Endodermal cell (in vitro differentiated cells): ENCODE results near the gene TCEAL8. TPM values are rescaled to one million over a fixed set of nuclear protein-coding genes. Genes with fewer than 3 reads are reported as not detected.

Experiments
- DNase-seq: peaks from one replicate; pipeline ENCODE4 v3.0.0-alpha.2; 2017
- H3K27ac ChIP-seq: 2 replicates; pipeline ENCODE4 v1.5.1; 2013; ENCODE audit warnings: mild to moderate bottlenecking, low read depth, low read length, moderate library complexity
- H3K27me3 ChIP-seq: 2 replicates; pipeline ENCODE4 v1.6.1; 2013; ENCODE audit warnings: mild to moderate bottlenecking, low read length, moderate library complexity; ENCODE audit not compliant: insufficient read depth, control insufficient read depth, poor library complexity, severe bottlenecking
- H3K36me3 ChIP-seq: 2 replicates; pipeline ENCODE4 v1.7.0; 2013; ENCODE audit warnings: mild to moderate bottlenecking, low read length, moderate library complexity; ENCODE audit not compliant: control insufficient read depth, insufficient read depth
- H3K4me1 ChIP-seq: one replicate; pipeline ENCODE4 v1.7.0; 2013; ENCODE audit warnings: low read length; ENCODE audit not compliant: control insufficient read depth, insufficient read depth
- H3K4me3 ChIP-seq: 2 replicates; pipeline ENCODE4 v1.5.1; 2013; ENCODE audit warnings: mild to moderate bottlenecking, low read length, moderate library complexity
- H3K9ac ChIP-seq: 2 replicates; pipeline ENCODE4 v1.6.1; 2013; ENCODE audit warnings: mild to moderate bottlenecking, low read length, moderate library complexity; ENCODE audit not compliant: poor library complexity, severe bottlenecking; ENCODE audit errors: extremely low read depth
- H3K9me3 ChIP-seq: 2 replicates; pipeline ENCODE4 v1.6.1; 2013; ENCODE audit warnings: mild to moderate bottlenecking, low read length, moderate library complexity; ENCODE audit not compliant: control insufficient read depth
- H3K27ac Mint-ChIP-seq: 2 replicates; pipeline ENCODE4 v1.8.0; 2020; ENCODE audit warnings: mixed read lengths
- H3K27me3 Mint-ChIP-seq: 2 replicates; pipeline ENCODE4 v1.8.0; 2021; ENCODE audit warnings: mild to moderate bottlenecking, mixed read lengths; ENCODE audit not compliant: insufficient read depth
- H3K36me3 Mint-ChIP-seq: 2 replicates; pipeline ENCODE4 v1.8.0; 2020; ENCODE audit warnings: low read depth, mixed read lengths
- H3K4me1 Mint-ChIP-seq: 2 replicates; pipeline ENCODE4 v1.8.0; 2020; ENCODE audit warnings: mixed read lengths
- H3K4me3 Mint-ChIP-seq: 2 replicates; pipeline ENCODE4 v1.8.0; 2020; ENCODE audit warnings: mild to moderate bottlenecking, moderate library complexity, mixed read lengths
- H3K9me3 Mint-ChIP-seq: 2 replicates; pipeline ENCODE4 v1.8.0; 2020; ENCODE audit warnings: mild to moderate bottlenecking, mixed read lengths
- whole genome bisulfite sequencing, 2 experiments: methylation state at CpG; one replicate each; pipeline versions ENCODE4 v1.1.5 to v1.1.7; 2013; ENCODE audit warnings: missing lambda C conversion rate in 2 of 2, mixed read lengths in 1 of 2; ENCODE audit not compliant: insufficient coverage in 1 of 2, insufficient read length in 1 of 2; 5-methylcytosine and 5-hydroxymethylcytosine counted together
- total RNA-seq, 2 donors: library from RNA; stranded (reverse); fragmentation: NEBNext Ultra II Directional in 1 of 2; extraction: Animal tissue kit (Norgen Biotek cat#: 25700) in 1 of 2; gene quantifications; 2 replicates in 1 of 2; 3 replicates in 1 of 2; pipeline ENCODE4 v1.2.1, GENCODE V29; 2021
- TF ChIP-seq, protein P1 (sequence below): fragments of 200-600 bp; sonication (generic); conservative IDR thresholded peaks from 2 replicates; pipeline ENCODE4 v1.5.0; 2021; ENCODE audit warnings: antibody characterized with exemption, mild to moderate bottlenecking

Gene TCEAL8
- total RNA-seq, 2 donors from 2014 or later, result 81.4 to 113 TPM

- H3K4me3 Mint-ChIP-seq, result no peak overlapping the region
Observed at GRCh38 chrX:103249805-103250204, 5.2 kb downstream of the TCEAL8 start.

DNA sequence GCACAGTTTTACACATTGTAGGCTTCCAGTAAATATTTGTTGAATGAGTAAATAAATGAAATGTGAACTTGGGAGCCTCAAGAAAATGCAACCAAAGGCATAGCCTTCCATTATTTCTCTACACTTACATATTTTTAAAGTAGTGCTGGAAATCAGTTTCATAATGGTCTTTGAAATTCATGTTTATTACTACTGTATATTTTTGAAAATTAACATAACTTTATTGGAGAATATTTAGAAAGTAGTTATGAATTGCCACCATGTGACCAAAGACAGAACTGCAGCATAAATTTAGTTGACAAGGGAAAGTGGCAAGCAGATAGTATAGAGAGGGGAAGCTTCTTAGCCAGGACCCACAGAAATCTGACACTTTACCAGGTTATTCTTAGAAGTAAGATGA is 6.4 kb downstream of the TCEAL8 start:
- H3K4me3 ChIP-seq, result no peak overlapping the region
- no peaks in the 10 kb centered on the region for H3K9me3 ChIP-seq
- peaks cover under 1% of the 10 kb centered on the region for H3K27me3 ChIP-seq
- peaks cover 10% of the 10 kb centered on the region for H3K36me3 ChIP-seq
- peaks cover 8% of the 10 kb centered on the region for H3K27me3 Mint-ChIP-seq
- H3K9me3 Mint-ChIP-seq, result peaks cover 2% of the 10 kb centered on the region
- H3K4me1 Mint-ChIP-seq, result peaks cover 16% of the 10 kb centered on the region
- H3K27ac Mint-ChIP-seq, result no peak overlapping the region
- H3K9ac ChIP-seq, result no peak overlapping the region
- H3K4me3 Mint-ChIP-seq, result no peak overlapping the region
- peaks cover 11% of the 10 kb centered on the region for H3K36me3 Mint-ChIP-seq
- no peak for DNase-seq
- H3K27ac ChIP-seq, result no peak overlapping the region
- H3K4me1 ChIP-seq, result no peaks in the 10 kb centered on the region
- TF ChIP-seq, protein P1, sequence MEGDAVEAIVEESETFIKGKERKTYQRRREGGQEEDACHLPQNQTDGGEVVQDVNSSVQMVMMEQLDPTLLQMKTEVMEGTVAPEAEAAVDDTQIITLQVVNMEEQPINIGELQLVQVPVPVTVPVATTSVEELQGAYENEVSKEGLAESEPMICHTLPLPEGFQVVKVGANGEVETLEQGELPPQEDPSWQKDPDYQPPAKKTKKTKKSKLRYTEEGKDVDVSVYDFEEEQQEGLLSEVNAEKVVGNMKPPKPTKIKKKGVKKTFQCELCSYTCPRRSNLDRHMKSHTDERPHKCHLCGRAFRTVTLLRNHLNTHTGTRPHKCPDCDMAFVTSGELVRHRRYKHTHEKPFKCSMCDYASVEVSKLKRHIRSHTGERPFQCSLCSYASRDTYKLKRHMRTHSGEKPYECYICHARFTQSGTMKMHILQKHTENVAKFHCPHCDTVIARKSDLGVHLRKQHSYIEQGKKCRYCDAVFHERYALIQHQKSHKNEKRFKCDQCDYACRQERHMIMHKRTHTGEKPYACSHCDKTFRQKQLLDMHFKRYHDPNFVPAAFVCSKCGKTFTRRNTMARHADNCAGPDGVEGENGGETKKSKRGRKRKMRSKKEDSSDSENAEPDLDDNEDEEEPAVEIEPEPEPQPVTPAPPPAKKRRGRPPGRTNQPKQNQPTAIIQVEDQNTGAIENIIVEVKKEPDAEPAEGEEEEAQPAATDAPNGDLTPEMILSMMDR, result peak; percentile 67

More at GRCh38 chrX:103249805-103250204, 5.2 kb downstream of the TCEAL8 start:
- no peak overlapping the region for H3K9ac ChIP-seq
- H3K27me3 Mint-ChIP-seq, result peaks cover 8% of the 10 kb centered on the region
- peaks cover 12% of the 10 kb centered on the region for H3K36me3 Mint-ChIP-seq
- H3K27me3 ChIP-seq, result no peaks in the 10 kb centered on the region
- H3K4me1 Mint-ChIP-seq, result peaks cover 17% of the 10 kb centered on the region
- H3K27ac ChIP-seq, result no peak overlapping the region
- H3K27ac Mint-ChIP-seq, result no peak overlapping the region
- no peaks in the 10 kb centered on the region for H3K9me3 ChIP-seq
- WGBS, 2 experiments, result 88% methylated on average over 1 of the region's 1 CpG; no CpG with 5 or more reads in 1 of the 2 experiments
- peaks cover 4% of the 10 kb centered on the region for H3K9me3 Mint-ChIP-seq
- no peak for DNase-seq
- TF ChIP-seq, protein P1, result no peak
- H3K4me1 ChIP-seq, result no peaks in the 10 kb centered on the region
- H3K36me3 ChIP-seq, result peaks cover 11% of the 10 kb centered on the region
- H3K4me3 ChIP-seq, result no peak overlapping the region

DNA sequence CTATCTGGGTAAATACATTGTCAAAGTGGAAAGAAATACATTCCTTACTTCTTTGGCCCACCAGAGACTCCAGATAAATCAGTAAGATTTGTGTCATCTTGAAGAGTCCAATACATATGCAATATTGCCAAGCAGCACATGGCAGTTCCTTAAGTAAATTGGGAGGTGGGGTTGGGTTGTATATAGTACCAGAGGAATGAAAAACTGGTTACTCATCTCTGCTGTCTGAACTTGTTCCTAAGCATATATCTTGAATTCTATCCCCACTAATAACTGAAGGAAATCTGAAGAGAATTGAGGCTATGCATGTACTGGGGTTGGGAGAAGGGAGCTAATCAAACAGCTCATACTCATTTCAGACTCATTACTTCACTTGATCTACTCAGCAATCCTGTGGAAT is 14.8 kb downstream of the TCEAL8 start:
- no peaks in the 10 kb centered on the region for H3K4me1 ChIP-seq
- peaks cover 44% of the 10 kb centered on the region for H3K27me3 Mint-ChIP-seq
- TF ChIP-seq, protein P1, result no peak
- H3K9me3 Mint-ChIP-seq, result peaks cover 5% of the 10 kb centered on the region
- no peak overlapping the region for H3K27ac Mint-ChIP-seq
- no peak for DNase-seq
- no peak overlapping the region for H3K4me3 ChIP-seq
- no peak overlapping the region for H3K4me3 Mint-ChIP-seq
- no peak overlapping the region for H3K9ac ChIP-seq
- no peaks in the 10 kb centered on the region for H3K9me3 ChIP-seq
- peaks cover 6% of the 10 kb centered on the region for H3K4me1 Mint-ChIP-seq
- no peak overlapping the region for H3K27ac ChIP-seq
- H3K36me3 Mint-ChIP-seq, result no peaks in the 10 kb centered on the region
- no peaks in the 10 kb centered on the region for H3K36me3 ChIP-seq
- H3K27me3 ChIP-seq, result peaks cover 57% of the 10 kb centered on the region
